OCI-LY1 (cell line): ENCODE measurements around the gene LCN1.
"Not testable (repeated sequence)": the region's sequence is repeated elsewhere in the genome, so short reads cannot be mapped to it uniquely, and the experiment has no call there.

ENCODE experiments used
- H2AFZ ChIP-seq: fragments of 200-600 bp; sonication (generic), shearing (Covaris generic); 2 replicates; pipeline ENCODE4 v1.6.0; 2014; ENCODE audit warnings: antibody characterized with exemption, mild to moderate bottlenecking, low read length
- H3F3A ChIP-seq: fragments of 200-600 bp; sonication (generic), shearing (Covaris generic); 2 replicates; pipeline ENCODE4 v1.6.0; 2014; ENCODE audit warnings: mild to moderate bottlenecking, antibody characterized with exemption, low read length, moderate library complexity; ENCODE audit not compliant: insufficient read depth
- H3K27ac ChIP-seq: fragments of 200-600 bp; sonication (generic); 2 replicates; pipeline ENCODE4 v1.5.1; 2014; ENCODE audit warnings: low read length, mixed run types, mild to moderate bottlenecking, low read depth; ENCODE audit not compliant: poor library complexity, severe bottlenecking
- H3K27me3 ChIP-seq: fragments of 200-600 bp; sonication (generic); 2 replicates; pipeline ENCODE4 v1.6.0; 2014; ENCODE audit warnings: antibody characterized with exemption, mild to moderate bottlenecking, low read length, moderate library complexity; ENCODE audit not compliant: insufficient read depth
- H3K36me3 ChIP-seq: fragments of 200-600 bp; sonication (generic); 2 replicates; pipeline ENCODE4 v1.6.1; 2014; ENCODE audit warnings: mild to moderate bottlenecking, antibody characterized with exemption, low read length, moderate library complexity, mixed read lengths; ENCODE audit not compliant: insufficient read depth
- H3K4me1 ChIP-seq: fragments of 200-600 bp; sonication (generic); 2 replicates; pipeline ENCODE4 v1.5.1; 2014; ENCODE audit warnings: mild to moderate bottlenecking, low read length, moderate library complexity; ENCODE audit not compliant: insufficient read depth, severe bottlenecking
- H3K4me2 ChIP-seq: fragments of 200-600 bp; sonication (generic), shearing (Covaris generic); 2 replicates; pipeline ENCODE4 v1.6.1; 2014; ENCODE audit warnings: low read length
- H3K4me3 ChIP-seq: fragments of 200-600 bp; sonication (generic); 2 replicates; pipeline ENCODE4 v1.5.1; 2014; ENCODE audit warnings: low read length, low read depth, mild to moderate bottlenecking, mixed read lengths; ENCODE audit not compliant: poor library complexity, severe bottlenecking
- H3K79me2 ChIP-seq: fragments of 200-600 bp; shearing (Covaris generic); 2 replicates; pipeline ENCODE4 v1.6.1; 2016; ENCODE audit warnings: mixed run types, low read length, mixed read lengths; ENCODE audit not compliant: insufficient read depth
- H3K9ac ChIP-seq: fragments of 200-600 bp; sonication (generic), shearing (Covaris generic); 2 replicates; pipeline ENCODE4 v1.6.1; 2014; ENCODE audit warnings: mild to moderate bottlenecking, low read length, mixed read lengths
- H3K9me2 ChIP-seq: fragments of 200-600 bp; sonication (generic), shearing (Covaris generic); 2 replicates; pipeline ENCODE4 v1.6.1; 2014; ENCODE audit warnings: low read depth, mild to moderate bottlenecking, low read length, mixed read lengths
- H3K9me3 ChIP-seq: fragments of 200-600 bp; shearing (Covaris generic); 2 replicates; pipeline ENCODE4 v1.6.1; 2014; ENCODE audit warnings: low read length, mixed read lengths
- H4K20me1 ChIP-seq: fragments of 200-600 bp; sonication (generic), shearing (Covaris generic); 2 replicates; pipeline ENCODE4 v1.6.0; 2016; ENCODE audit warnings: mild to moderate bottlenecking, low read length; ENCODE audit not compliant: insufficient read depth
- CTCF ChIP-seq: fragments of 200-600 bp; sonication (generic), shearing (Covaris generic); IDR thresholded peaks from 2 replicates; pipeline ENCODE4 v1.5.1; 2017; ENCODE audit warnings: mild to moderate bottlenecking, antibody characterized with exemption, low read length, moderate library complexity, mixed read lengths
- EZH2 ChIP-seq: fragments of 200-600 bp; sonication (generic), shearing (Covaris generic); IDR thresholded peaks from 2 replicates; pipeline ENCODE4 v1.8.0; 2017; ENCODE audit warnings: borderline replicate concordance, mixed run types, mild to moderate bottlenecking, antibody characterized with exemption, low read length, moderate library complexity, mixed read lengths

The LCN1 gene

DNA sequence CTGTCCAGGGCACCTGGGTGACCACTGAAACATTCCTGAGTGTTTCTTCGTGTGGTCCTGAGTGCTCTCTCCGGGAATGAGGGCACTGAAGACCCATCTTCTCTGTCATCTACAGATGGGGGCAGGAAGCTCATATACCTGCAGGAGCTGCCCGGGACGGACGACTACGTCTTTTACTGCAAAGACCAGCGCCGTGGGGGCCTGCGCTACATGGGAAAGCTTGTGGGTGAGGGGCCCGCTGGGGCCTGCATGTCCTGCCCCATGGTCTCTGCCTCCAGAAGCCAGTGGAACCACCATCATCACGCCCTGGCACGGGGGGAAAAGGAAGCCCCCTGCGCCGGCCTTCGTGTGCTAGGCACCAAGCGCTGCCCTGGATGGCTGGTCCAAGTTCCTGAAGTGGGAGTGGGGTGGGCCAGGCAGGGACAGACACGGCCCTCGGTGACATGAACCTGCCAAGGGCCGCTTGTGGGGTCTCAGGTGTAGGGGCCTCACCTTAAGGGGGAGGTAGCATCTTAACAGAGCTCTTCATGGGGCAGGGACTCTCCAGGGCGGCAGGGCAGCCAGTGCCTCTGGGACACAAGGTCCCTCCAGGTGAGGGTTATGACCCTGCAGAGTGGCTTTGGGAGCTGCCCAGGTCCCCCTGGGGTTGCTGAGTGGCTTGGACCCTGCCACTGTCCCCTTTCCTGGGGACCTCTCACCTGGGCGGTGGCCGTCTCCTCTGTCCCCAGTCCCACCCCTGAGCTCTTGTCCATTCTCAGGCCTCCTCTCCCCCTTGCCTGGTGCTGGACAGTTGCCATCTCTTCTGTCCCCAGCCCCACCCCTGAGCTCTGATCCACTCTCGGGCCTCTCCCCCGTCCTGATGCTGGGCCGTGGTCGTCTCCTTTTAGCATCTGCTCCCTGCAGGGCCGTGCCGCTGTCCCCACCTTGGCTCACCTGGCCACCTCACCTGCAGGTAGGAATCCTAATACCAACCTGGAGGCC, 26.8 kb downstream of the LCN1 start:
- Histone ChIP-seq H3K9ac (no peak overlapping the region), H3K9me2 (no peaks in the 10 kb centered on the region), H3K36me3 (no peaks in the 10 kb centered on the region), H3K4me3 (no peak overlapping the region), H4K20me1 (no peaks in the 10 kb centered on the region), H3F3A (no peaks in the 10 kb centered on the region), H3K27ac (no peak overlapping the region), H3K9me3 (no peaks in the 10 kb centered on the region), H3K4me2 (no peak overlapping the region), H3K79me2 (no peaks in the 10 kb centered on the region), H3K4me1 (no peaks in the 10 kb centered on the region), H2AFZ (no peak overlapping the region), H3K27me3 (no peaks in the 10 kb centered on the region)
- TF ChIP-seq EZH2 (no peak), CTCF (no peak)

DNA sequence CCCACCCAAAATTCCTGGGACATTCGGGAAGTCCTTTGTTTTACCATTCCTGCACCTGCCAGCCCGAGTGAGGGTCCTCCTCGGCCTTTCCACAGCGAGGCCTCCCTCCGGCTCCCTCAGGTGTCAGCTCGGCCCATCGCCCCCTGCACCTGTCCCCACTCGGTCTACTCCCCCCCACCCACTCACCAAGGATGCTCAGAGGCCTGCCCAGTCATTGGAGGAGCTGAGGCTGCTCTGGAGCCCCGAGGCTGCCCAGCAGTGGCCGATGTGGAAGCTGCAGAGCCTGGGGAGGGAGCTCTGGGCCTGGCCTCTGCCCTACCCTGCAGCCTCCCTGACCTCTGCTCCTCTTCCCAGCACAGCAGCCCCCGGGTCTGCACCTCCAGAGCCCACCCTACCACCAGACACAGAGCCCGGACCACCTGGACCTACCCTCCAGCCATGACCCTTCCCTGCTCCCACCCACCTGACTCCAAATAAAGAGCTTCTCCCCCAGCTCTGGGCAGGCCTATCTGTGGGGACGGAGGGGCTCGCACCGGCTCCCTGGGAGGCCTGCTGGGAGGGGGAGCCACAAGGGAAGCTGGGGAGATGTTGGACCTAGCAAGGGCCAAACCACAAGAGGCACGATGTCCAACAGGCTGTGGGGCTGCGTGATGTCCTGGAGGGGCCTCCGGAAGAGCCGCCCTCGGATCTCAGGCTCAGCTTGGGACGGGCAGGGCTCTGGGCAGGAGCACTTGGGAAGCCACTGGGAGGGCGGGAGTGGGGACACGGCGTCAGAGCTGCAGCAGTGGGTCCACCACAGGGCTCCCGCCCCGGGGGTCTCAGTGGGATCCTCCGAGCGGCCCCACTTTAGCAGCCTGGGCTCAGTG, 28.5 kb downstream of the LCN1 start:
- not testable (repeated sequence) for H3K36me3 ChIP-seq, H3K9ac ChIP-seq, H4K20me1 ChIP-seq, H2AFZ ChIP-seq, H3K27me3 ChIP-seq, H3K4me1 ChIP-seq, H3K4me2 ChIP-seq, H3K27ac ChIP-seq, H3K79me2 ChIP-seq, H3K9me3 ChIP-seq, H3F3A ChIP-seq, H3K4me3 ChIP-seq, H3K9me2 ChIP-seq

- Histone ChIP-seq H2AFZ (no peak overlapping the region), H3K36me3 (no peaks in the 10 kb centered on the region), H3K4me1 (no peaks in the 10 kb centered on the region), H3K27me3 (no peaks in the 10 kb centered on the region), H3K9ac (no peak overlapping the region), H3K79me2 (no peaks in the 10 kb centered on the region), H4K20me1 (no peaks in the 10 kb centered on the region), H3K4me2 (no peak overlapping the region), H3K9me3 (no peaks in the 10 kb centered on the region), H3K9me2 (no peaks in the 10 kb centered on the region), H3K4me3 (no peak overlapping the region), H3K27ac (no peak overlapping the region), H3F3A (no peaks in the 10 kb centered on the region)
- TF ChIP-seq EZH2 (no peak), CTCF (no peak)
These were observed 29.2 kb downstream of the LCN1 start for GRCh38 chr9:135550344-135550918.
